ENCODE data around the gene MKRN1. TPM values are rescaled to one million over a fixed set of nuclear protein-coding genes. Genes with fewer than 3 reads are reported as not detected.
"Not testable (repeated sequence)": the region's sequence is repeated elsewhere in the genome, so short reads cannot be mapped to it uniquely, and the experiment has no call there.

Gene MKRN1
- total RNA-seq, 1 donor from 2014 or later, result 111 TPM

GRCh38 chr7:140509789-140510188 lies 30.5 kb upstream of the MKRN1 start:
- DNase-seq (ENCODE audit: extremely low spot score, unreplicated experiment), result no peak
- Mint-ChIP-seq H3K27ac (ENCODE audit: unreplicated experiment) (no peak overlapping the region), H3K4me3 (ENCODE audit: unreplicated experiment) (no peak overlapping the region), H3K4me1 (ENCODE audit: unreplicated experiment) (peaks cover 24% of the 10 kb centered on the region), H3K27me3 (ENCODE audit: unreplicated experiment) (no peaks in the 10 kb centered on the region), H3K9me3 (ENCODE audit: unreplicated experiment) (no peaks in the 10 kb centered on the region), H3K36me3 (ENCODE audit: unreplicated experiment) (no peaks in the 10 kb centered on the region)
- no peak for TF ChIP-seq CTCF (IDR thresholded peaks at IDR 0.05)

GRCh38 chr7:140507556-140507955 lies 28.3 kb upstream of the MKRN1 start:
- H3K27ac Mint-ChIP-seq (ENCODE audit: unreplicated experiment), result peak overlapping the region; percentile 23
- H3K4me1 Mint-ChIP-seq (ENCODE audit: unreplicated experiment), result peaks cover 22% of the 10 kb centered on the region
- DNase-seq (ENCODE audit: extremely low spot score, unreplicated experiment); H3K9me3 Mint-ChIP-seq (ENCODE audit: unreplicated experiment); H3K4me3 Mint-ChIP-seq (ENCODE audit: unreplicated experiment); H3K36me3 Mint-ChIP-seq (ENCODE audit: unreplicated experiment); H3K27me3 Mint-ChIP-seq (ENCODE audit: unreplicated experiment): not testable (repeated sequence)

GRCh38 chr7:140506788-140507464 lies 27.6 kb upstream of the MKRN1 start:
- TF ChIP-seq CTCF (IDR thresholded peaks at IDR 0.05), result peak; percentile 57
- no peaks in the 10 kb centered on the region for H3K27me3 Mint-ChIP-seq (ENCODE audit: unreplicated experiment)
- no peaks in the 10 kb centered on the region for H3K9me3 Mint-ChIP-seq (ENCODE audit: unreplicated experiment)
- peak overlapping the region; percentile 44 for H3K27ac Mint-ChIP-seq (ENCODE audit: unreplicated experiment)
- peak; percentile 86 for DNase-seq (ENCODE audit: extremely low spot score, unreplicated experiment)
- H3K36me3 Mint-ChIP-seq (ENCODE audit: unreplicated experiment), result no peaks in the 10 kb centered on the region
- no peak overlapping the region for H3K4me3 Mint-ChIP-seq (ENCODE audit: unreplicated experiment)
- peaks cover 15% of the 10 kb centered on the region for H3K4me1 Mint-ChIP-seq (ENCODE audit: unreplicated experiment)

GRCh38 chr7:140501966-140502365 lies 22.7 kb upstream of the MKRN1 start:
- Mint-ChIP-seq H3K27ac (ENCODE audit: unreplicated experiment) (no peak overlapping the region), H3K4me3 (ENCODE audit: unreplicated experiment) (no peak overlapping the region), H3K36me3 (ENCODE audit: unreplicated experiment) (no peaks in the 10 kb centered on the region), H3K9me3 (ENCODE audit: unreplicated experiment) (no peaks in the 10 kb centered on the region), H3K4me1 (ENCODE audit: unreplicated experiment) (peaks cover 9% of the 10 kb centered on the region), H3K27me3 (ENCODE audit: unreplicated experiment) (no peaks in the 10 kb centered on the region)
- DNase-seq (ENCODE audit: extremely low spot score, unreplicated experiment), result no peak
- no peak for TF ChIP-seq CTCF (IDR thresholded peaks at IDR 0.05)

GRCh38 chr7:140497807-140498206 lies 18.5 kb upstream of the MKRN1 start:
- H3K9me3 Mint-ChIP-seq (ENCODE audit: unreplicated experiment); H3K27ac Mint-ChIP-seq (ENCODE audit: unreplicated experiment); H3K36me3 Mint-ChIP-seq (ENCODE audit: unreplicated experiment); H3K4me3 Mint-ChIP-seq (ENCODE audit: unreplicated experiment); H3K4me1 Mint-ChIP-seq (ENCODE audit: unreplicated experiment); H3K27me3 Mint-ChIP-seq (ENCODE audit: unreplicated experiment); DNase-seq (ENCODE audit: extremely low spot score, unreplicated experiment): not testable (repeated sequence)

DNA sequence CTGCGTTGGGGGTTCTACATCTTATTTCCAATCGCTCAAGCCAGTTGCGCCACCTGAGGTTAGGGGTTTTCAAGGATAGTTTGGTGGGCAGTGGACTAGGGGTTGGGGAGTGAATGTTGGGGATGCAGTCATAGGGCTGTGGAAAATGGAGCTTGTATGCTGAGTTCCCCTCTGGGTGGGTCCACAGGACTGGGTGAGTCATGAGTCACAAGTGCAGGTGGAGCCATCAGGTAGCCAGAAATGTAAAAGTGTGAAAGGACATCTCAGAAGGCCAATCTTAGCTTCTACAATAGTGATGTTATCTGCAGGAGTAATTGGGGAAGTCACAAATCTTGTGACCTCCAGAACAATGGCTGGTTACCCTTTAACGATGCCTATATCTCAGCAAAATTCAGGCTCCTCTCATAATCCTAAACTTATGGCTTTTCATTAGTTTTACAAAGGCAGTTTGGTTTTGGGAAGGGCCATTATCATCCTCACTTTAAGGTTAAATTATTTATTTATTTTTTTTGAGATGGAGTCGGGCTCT lies 18.0 kb upstream of the MKRN1 start:
- H3K4me3 Mint-ChIP-seq (ENCODE audit: unreplicated experiment), result no peak overlapping the region
- H3K36me3 Mint-ChIP-seq (ENCODE audit: unreplicated experiment), result no peaks in the 10 kb centered on the region
- H3K27me3 Mint-ChIP-seq (ENCODE audit: unreplicated experiment), result no peaks in the 10 kb centered on the region
- TF ChIP-seq CTCF (IDR thresholded peaks at IDR 0.05), result no peak
- DNase-seq (ENCODE audit: extremely low spot score, unreplicated experiment), result no peak
- no peaks in the 10 kb centered on the region for H3K9me3 Mint-ChIP-seq (ENCODE audit: unreplicated experiment)
- H3K4me1 Mint-ChIP-seq (ENCODE audit: unreplicated experiment), result no peaks in the 10 kb centered on the region
- H3K27ac Mint-ChIP-seq (ENCODE audit: unreplicated experiment), result no peak overlapping the region
